Subcutaneous abdominal adipose tissue (tissue), 5 donors: ENCODE data around the gene CPM.

Experiments used
- H3K27ac ChIP-seq: one replicate; pipeline ENCODE4 v1.7.0; 2013; ENCODE audit warnings: low read depth, mild to moderate bottlenecking, inconsistent platforms, low read length, moderate library complexity
- H3K27me3 ChIP-seq, 5 donors: one replicate each; pipeline ENCODE4 v1.7.0; 2013; ENCODE audit warnings: low read length in 5 of 5, inconsistent platforms in 1 of 5; ENCODE audit not compliant: control insufficient read depth in 5 of 5, insufficient read depth in 4 of 5
- H3K36me3 ChIP-seq, 5 donors: one replicate each; pipeline ENCODE4 v1.7.0; 2013; ENCODE audit warnings: low read length in 5 of 5; ENCODE audit not compliant: control insufficient read depth in 5 of 5, insufficient read depth in 5 of 5
- H3K4me1 ChIP-seq, 5 donors: one replicate each; pipeline ENCODE4 v1.7.0; 2013; ENCODE audit warnings: low read length in 5 of 5, mild to moderate bottlenecking in 3 of 5, moderate library complexity in 1 of 5; ENCODE audit not compliant: control insufficient read depth in 5 of 5, insufficient read depth in 5 of 5
- H3K4me3 ChIP-seq, 5 donors: one replicate each; pipeline ENCODE4 v1.7.0; 2013; ENCODE audit warnings: low read length in 5 of 5, low read depth in 1 of 5
- H3K9ac ChIP-seq, 5 donors: one replicate each; pipeline ENCODE4 v1.7.0; 2013; ENCODE audit warnings: low read length in 5 of 5, mild to moderate bottlenecking in 4 of 5, moderate library complexity in 3 of 5
- H3K9me3 ChIP-seq, 5 donors: one replicate each; pipeline ENCODE4 v1.7.0; 2013; ENCODE audit warnings: low read length in 5 of 5; ENCODE audit not compliant: control insufficient read depth in 5 of 5
- donor health status: healthy.
- donor health status: healthy.
- donor health status: healthy.
- donor health status: healthy.
- donor health status: healthy.

CPM gene

DNA sequence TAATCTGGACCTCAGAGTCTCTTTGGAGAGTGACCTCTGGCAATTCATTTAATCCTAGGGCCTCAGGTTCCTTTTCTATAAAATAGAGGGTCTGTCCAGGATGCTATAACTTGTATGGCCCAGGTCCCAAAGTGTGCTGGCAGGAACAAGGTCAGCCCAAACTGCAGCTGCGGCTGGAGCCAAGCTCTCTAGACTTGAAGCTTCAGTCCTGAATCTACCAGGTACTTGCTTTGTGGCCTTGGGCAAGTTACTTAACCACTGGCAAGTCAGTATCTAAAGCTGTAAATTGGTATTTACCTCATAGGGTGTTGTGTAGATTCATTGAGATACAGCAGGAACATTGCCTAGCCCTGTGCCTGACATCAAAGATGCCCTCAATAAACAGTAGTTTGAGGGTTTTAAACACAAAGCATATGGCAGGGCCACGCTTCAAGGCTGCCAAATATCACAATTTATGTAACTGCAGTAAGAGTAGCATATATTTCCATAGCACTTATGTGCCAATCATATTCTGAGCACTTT, 21.7 kb downstream of the CPM start:
- Histone ChIP-seq H3K4me1 (peaks cover 3 to 36% (median 28%) of the 10 kb centered on the region in 5 donors), H3K27me3 (no peaks in the 10 kb centered on the region), H3K9me3 (no peaks in the 10 kb centered on the region), H3K36me3 (peaks cover 3 to 16% (median 10%) of the 10 kb centered on the region in 5 donors), H3K27ac (peak overlapping the region; percentile 34), H3K4me3 (no peak overlapping the region), H3K9ac (peak overlapping the region in 1 of 5 donors; percentile 35)

DNA sequence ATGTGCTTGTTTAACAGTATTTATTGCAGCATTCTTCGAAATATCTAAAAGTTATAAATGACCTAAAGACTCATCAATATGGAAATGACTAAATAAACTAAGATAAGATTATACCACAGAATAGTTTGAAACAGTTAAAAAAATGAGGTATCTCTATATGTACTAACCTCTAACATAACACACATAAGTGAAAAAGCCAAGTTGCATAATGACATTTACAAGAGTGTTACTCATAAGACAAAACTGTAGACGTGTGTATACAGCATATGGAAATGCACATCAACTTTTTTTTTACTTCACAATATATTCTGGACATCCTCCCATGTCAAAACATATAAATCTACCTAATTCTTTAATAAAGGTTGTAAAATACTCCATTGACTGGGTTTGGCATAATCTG, 22.8 kb downstream of the CPM start:
- Histone ChIP-seq H3K4me3 (no peak overlapping the region), H3K9ac (no peak overlapping the region), H3K27ac (no peak overlapping the region), H3K4me1 (peaks cover under 1 to 29% (median 23%) of the 10 kb centered on the region in 5 donors), H3K27me3 (no peaks in the 10 kb centered on the region), H3K9me3 (no peaks in the 10 kb centered on the region), H3K36me3 (peaks cover 3 to 20% (median 13%) of the 10 kb centered on the region in 5 donors)

- Histone ChIP-seq H3K4me3 (no peak overlapping the region), H3K9me3 (no peaks in the 10 kb centered on the region), H3K27ac (no peak overlapping the region), H3K36me3 (peaks cover 0 to 20% (median 10%) of the 10 kb centered on the region in 5 donors), H3K4me1 (peaks cover 0 to 13% (median 6%) of the 10 kb centered on the region in 5 donors), H3K27me3 (no peaks in the 10 kb centered on the region), H3K9ac (no peak overlapping the region)
Observed at GRCh38 chr12:68908076-68908475, 24.9 kb downstream of the CPM start.

- no peaks in the 10 kb centered on the region for H3K9me3 ChIP-seq
- no peak overlapping the region for H3K27ac ChIP-seq
- no peak overlapping the region for H3K9ac ChIP-seq
- H3K36me3 ChIP-seq = peaks cover 0 to 9% (median 6%) of the 10 kb centered on the region in 5 donors
- peaks cover 0 to 3% (median 0%) of the 10 kb centered on the region in 5 donors for H3K4me1 ChIP-seq
- no peaks in the 10 kb centered on the region for H3K27me3 ChIP-seq
- H3K4me3 ChIP-seq = no peak overlapping the region
Observed at GRCh38 chr12:68905733-68906132, 27.2 kb downstream of the CPM start.

GRCh38 chr12:68904351-68904962, 28.5 kb downstream of the CPM start:
- Histone ChIP-seq H3K36me3 (peaks cover 0 to 9% (median 6%) of the 10 kb centered on the region in 5 donors), H3K27me3 (no peaks in the 10 kb centered on the region), H3K4me1 (peaks cover 0 to 5% (median 1%) of the 10 kb centered on the region in 5 donors), H3K9me3 (no peaks in the 10 kb centered on the region), H3K4me3 (no peak overlapping the region), H3K27ac (peak overlapping the region; percentile 7), H3K9ac (no peak overlapping the region)

DNA sequence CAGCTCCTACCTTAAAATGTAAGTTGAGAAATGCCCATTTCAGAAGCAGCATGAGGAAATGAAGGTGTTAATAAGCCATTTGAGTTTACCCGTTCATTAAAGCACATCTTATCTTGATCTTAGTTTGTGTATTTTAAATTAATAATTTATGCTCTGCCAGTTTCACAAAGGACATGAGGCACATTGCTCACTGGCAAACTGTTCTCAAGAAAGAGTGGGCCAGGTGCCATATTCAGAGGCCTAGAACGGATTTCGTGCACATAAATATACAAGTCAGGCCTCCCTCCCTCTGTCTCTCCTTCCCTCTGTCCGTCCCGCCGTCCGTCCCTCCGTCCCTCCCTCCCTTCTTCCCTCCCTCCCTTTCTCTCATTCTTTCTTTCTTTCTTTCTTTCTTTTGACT, 29.5 kb downstream of the CPM start:
- no peaks in the 10 kb centered on the region for H3K9me3 ChIP-seq
- no peak overlapping the region for H3K4me3 ChIP-seq
- no peak overlapping the region for H3K9ac ChIP-seq
- H3K27me3 ChIP-seq = no peaks in the 10 kb centered on the region
- peaks cover 0 to 14% (median 10%) of the 10 kb centered on the region in 5 donors for H3K4me1 ChIP-seq
- peak overlapping the region; percentile 32 for H3K27ac ChIP-seq
- peaks cover 2 to 9% (median 6%) of the 10 kb centered on the region in 5 donors for H3K36me3 ChIP-seq

DNA sequence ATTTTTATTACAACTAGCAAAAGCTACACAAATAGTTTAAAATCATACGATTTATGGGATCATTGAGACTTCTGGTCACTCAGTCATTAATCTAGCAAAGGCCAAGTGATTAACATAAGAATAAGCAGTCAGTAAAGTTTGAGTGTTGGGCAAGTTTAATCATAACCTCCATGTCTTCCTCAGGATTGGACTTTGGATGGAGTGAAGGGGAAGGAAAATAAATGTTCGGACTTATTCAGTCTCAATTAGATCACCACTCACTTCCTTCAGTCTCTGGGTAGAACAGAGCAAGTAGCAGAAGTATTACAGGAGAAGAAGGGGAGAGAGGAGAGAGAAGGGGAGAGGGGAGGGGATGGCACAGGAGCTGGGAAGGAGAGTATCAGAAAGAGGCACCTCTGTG, 31.4 kb downstream of the CPM start:
- H3K4me3 ChIP-seq = no peak overlapping the region
- H3K27ac ChIP-seq = no peak overlapping the region
- no peaks in the 10 kb centered on the region for H3K9me3 ChIP-seq

GRCh38 chr12:68901145-68901544, 31.8 kb downstream of the CPM start:
- Histone ChIP-seq H3K27ac (peak overlapping the region; percentile 59), H3K27me3 (no peaks in the 10 kb centered on the region), H3K9me3 (no peaks in the 10 kb centered on the region), H3K36me3 (peaks cover 2 to 8% (median 5%) of the 10 kb centered on the region in 5 donors), H3K4me3 (no peak overlapping the region), H3K4me1 (peaks cover 0 to 37% (median 26%) of the 10 kb centered on the region in 5 donors), H3K9ac (no peak overlapping the region)

More for the DNA sequence above, 31.4 kb downstream of the CPM start:
- H3K4me1 ChIP-seq = peaks cover 0 to 33% (median 22%) of the 10 kb centered on the region in 5 donors
- H3K27me3 ChIP-seq = no peaks in the 10 kb centered on the region
- peaks cover 2 to 9% (median 3%) of the 10 kb centered on the region in 5 donors for H3K36me3 ChIP-seq
- no peak overlapping the region for H3K9ac ChIP-seq

DNA sequence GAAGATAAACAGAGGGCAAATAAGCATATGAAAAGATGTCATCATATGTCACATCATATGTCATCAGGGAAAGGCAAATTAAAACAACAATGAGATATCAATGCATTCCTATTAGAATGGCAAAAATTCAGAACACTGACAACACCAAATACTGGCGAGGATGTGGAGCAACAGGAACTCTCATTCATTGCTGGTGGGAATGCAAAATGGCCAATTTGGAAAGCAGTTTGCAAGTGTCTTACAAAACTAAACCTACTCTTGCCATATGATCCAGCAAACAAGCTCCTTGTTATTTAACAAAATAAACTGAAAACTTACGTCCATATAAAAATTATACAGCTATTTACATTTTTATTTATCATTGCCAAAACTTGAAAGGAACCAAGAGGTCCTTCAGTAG, 32.7 kb downstream of the CPM start:
- Histone ChIP-seq H3K4me3 (no peak overlapping the region), H3K9ac (no peak overlapping the region), H3K4me1 (peaks cover 0 to 38% (median 27%) of the 10 kb centered on the region in 5 donors), H3K9me3 (no peaks in the 10 kb centered on the region), H3K27ac (peak overlapping the region; percentile 59), H3K27me3 (no peaks in the 10 kb centered on the region), H3K36me3 (peaks cover 0 to 12% (median 6%) of the 10 kb centered on the region in 5 donors)

- no peaks in the 10 kb centered on the region for H3K27me3 ChIP-seq
- H3K36me3 ChIP-seq = peaks cover 0 to 15% (median 8%) of the 10 kb centered on the region in 5 donors
- no peaks in the 10 kb centered on the region for H3K9me3 ChIP-seq
- peaks cover 0 to 38% (median 27%) of the 10 kb centered on the region in 5 donors for H3K4me1 ChIP-seq
- H3K27ac ChIP-seq = peak overlapping the region; percentile 59
- H3K4me3 ChIP-seq = no peak overlapping the region
- peak overlapping the region in 1 of 5 donors; percentile 28 for H3K9ac ChIP-seq
Observed at GRCh38 chr12:68899251-68899771, 33.7 kb downstream of the CPM start.
